ENCODE data around the gene CEP135.
"Not testable (repeated sequence)": the region's sequence is repeated elsewhere in the genome, so short reads cannot be mapped to it uniquely, and the experiment has no call there.

CEP135 gene

GRCh38 chr4:55941881-55942396 is 6.8 kb upstream of the CEP135 start:
- DNase-seq = no peak

- no peak for DNase-seq
These were observed 1.4 kb upstream of the CEP135 start for GRCh38 chr4:55947254-55947882.

- DNase-seq = peak; percentile 23
These were observed 626 bp upstream of the CEP135 start for GRCh38 chr4:55947912-55948725.

- DNase-seq = no peak
These were observed 697 bp downstream of the CEP135 start for GRCh38 chr4:55949482-55949802.

GRCh38 chr4:55951191-55951922 is 2.6 kb downstream of the CEP135 start:
- DNase-seq = no peak

- DNase-seq = no peak
These were observed 7.0 kb downstream of the CEP135 start for GRCh38 chr4:55955710-55956109.

GRCh38 chr4:55959655-55960054 is 10.9 kb downstream of the CEP135 start:
- DNase-seq = no peak

GRCh38 chr4:55964046-55964445 is 15.3 kb downstream of the CEP135 start:
- DNase-seq = no peak

- DNase-seq = no peak
These were observed 16.8 kb downstream of the CEP135 start for GRCh38 chr4:55965585-55965984.

- DNase-seq = not testable (repeated sequence)
These were observed 17.6 kb downstream of the CEP135 start for GRCh38 chr4:55966324-55966723.

- DNase-seq = no peak
These were observed 18.6 kb downstream of the CEP135 start for GRCh38 chr4:55967376-55967775.

GRCh38 chr4:55973650-55974049 is 24.9 kb downstream of the CEP135 start:
- DNase-seq = no peak

- no peak for DNase-seq
These were observed 29.1 kb downstream of the CEP135 start for GRCh38 chr4:55977811-55978210.

- no peak for DNase-seq
These were observed 30.8 kb downstream of the CEP135 start for GRCh38 chr4:55979562-55979961.

- DNase-seq = no peak
These were observed 32.0 kb downstream of the CEP135 start for GRCh38 chr4:55980725-55981124.

- DNase-seq = no peak
These were observed 34.2 kb downstream of the CEP135 start for GRCh38 chr4:55982976-55983375.

- DNase-seq = no peak
These were observed 41.0 kb downstream of the CEP135 start for GRCh38 chr4:55989766-55990165.

GRCh38 chr4:55993994-55994663 is 45.4 kb downstream of the CEP135 start:
- peak; percentile 1 for DNase-seq

GRCh38 chr4:55996646-55997045 is 47.9 kb downstream of the CEP135 start:
- DNase-seq = no peak

GRCh38 chr4:56003606-56004005 is 54.9 kb downstream of the CEP135 start:
- DNase-seq = no peak

- DNase-seq = no peak
These were observed 55.5 kb downstream of the CEP135 start for GRCh38 chr4:56004235-56004634.

GRCh38 chr4:56007154-56007553 is 58.4 kb downstream of the CEP135 start:
- no peak for DNase-seq

GRCh38 chr4:56008206-56008605 is 59.5 kb downstream of the CEP135 start:
- DNase-seq = no peak
